Activated CD4-positive, CD25-positive, alpha-beta regulatory T cell treated with anti-CD3 and anti-CD28 coated beads, Interleukin-2, amount 50 U/mL, for 72 hours (primary cell): Measurements from ENCODE around the gene RSPH9.

Source experiments
- DNase-seq: peaks from one replicate; pipeline ENCODE4 v3.0.0; 2021

RSPH9 gene, protein sequence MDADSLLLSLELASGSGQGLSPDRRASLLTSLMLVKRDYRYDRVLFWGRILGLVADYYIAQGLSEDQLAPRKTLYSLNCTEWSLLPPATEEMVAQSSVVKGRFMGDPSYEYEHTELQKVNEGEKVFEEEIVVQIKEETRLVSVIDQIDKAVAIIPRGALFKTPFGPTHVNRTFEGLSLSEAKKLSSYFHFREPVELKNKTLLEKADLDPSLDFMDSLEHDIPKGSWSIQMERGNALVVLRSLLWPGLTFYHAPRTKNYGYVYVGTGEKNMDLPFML

DNA sequence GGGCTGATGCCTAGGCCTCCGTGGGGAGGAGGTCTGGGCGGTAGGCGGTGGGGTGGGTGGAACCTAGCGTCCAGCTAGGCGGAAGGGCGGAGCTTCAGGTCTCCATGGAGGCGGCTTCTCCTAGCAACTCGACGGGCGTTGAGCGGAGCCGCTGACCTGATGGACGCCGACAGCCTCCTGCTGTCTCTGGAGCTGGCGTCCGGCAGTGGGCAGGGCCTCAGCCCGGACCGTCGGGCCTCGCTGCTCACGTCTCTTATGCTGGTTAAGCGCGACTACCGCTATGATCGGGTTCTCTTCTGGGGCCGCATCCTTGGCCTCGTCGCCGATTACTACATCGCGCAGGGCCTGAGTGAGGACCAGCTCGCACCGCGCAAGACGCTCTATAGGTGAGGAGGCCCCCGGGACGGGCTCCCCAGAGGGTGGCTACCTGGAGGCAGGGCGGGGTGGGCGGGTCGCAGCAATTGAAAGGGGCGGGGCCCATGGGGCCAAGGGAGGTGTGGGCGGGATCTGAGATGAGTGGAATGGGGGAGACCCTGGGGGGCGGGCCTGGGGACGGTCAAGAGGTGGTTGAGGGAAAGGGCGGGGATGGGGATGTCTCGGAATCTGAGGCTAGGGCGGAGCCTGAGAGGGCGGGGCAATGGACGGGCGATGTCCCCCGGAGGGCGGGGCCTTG lies at the start of gene RSPH9:
Gene RSPH9 (plus strand): TSS at position 97 of the 673 bp plus-strand sequence. CDS start 63 bp downstream, at position 160.
- DNase-seq, result peak; percentile 68

DNA sequence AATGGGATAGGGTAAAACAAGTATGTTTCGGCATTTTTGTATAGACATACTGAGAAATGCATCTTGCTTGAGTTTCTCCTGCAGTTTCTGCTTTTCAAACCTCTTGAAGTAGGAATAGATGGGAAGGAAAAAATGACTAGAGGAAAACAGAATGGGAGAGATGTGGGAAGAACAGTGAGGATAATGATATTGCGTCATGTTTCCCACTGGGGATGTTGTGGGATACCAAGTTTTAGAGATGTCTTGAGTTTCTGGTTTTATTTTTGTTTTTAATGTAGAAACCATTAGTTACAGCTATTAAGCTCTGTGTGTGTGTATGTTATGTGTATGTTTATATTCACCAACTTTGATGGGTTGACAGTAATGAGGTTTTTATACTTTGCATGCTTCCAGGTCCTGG lies 44.2 kb upstream of the RSPH9 start:
- DNase-seq, result no peak

GRCh38 chr6:43604174-43604573 lies 40.7 kb upstream of the RSPH9 start:
- no peak for DNase-seq

DNA sequence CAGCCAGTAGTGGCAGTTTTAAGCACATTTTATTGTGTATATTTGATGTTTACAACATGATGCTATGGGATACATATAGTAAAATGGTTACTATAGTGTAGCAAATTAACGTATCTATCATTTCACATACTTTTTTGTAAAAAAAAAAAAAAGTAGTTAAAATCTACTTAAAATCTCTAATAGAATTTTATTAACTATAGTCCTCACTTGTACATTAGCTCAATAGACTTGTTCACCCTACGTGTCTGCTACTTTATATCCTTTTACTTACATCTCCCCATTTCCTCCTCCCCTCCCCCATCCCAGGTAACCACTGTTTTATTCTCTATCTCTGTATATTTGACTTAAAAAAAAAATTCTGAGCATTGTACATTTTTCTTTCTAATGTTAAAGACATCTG lies 38.8 kb upstream of the RSPH9 start:
- no peak for DNase-seq

DNA sequence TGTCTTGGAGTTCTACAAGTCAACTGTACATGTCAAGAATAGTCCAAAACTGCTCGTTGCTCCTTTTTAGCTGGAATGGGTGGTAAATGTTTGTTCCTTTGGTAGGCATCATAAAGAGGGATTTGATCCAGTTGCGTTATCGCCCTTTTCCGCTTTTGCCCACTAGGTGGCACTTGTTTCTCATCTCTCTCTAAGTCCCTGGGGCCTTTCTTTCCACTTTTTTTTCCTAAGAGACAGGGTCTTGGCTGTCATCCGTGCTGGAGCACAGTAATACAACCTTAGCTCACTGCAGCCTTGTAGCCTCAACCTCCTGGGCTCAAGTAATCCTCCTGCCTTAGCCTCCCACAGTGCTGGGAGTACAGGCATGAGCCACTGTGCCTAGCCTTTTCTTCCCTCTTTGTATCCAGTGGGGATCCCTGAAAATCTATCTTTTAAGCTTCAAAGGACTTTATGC lies 36.5 kb upstream of the RSPH9 start:
- peak; percentile 56 for DNase-seq

DNA sequence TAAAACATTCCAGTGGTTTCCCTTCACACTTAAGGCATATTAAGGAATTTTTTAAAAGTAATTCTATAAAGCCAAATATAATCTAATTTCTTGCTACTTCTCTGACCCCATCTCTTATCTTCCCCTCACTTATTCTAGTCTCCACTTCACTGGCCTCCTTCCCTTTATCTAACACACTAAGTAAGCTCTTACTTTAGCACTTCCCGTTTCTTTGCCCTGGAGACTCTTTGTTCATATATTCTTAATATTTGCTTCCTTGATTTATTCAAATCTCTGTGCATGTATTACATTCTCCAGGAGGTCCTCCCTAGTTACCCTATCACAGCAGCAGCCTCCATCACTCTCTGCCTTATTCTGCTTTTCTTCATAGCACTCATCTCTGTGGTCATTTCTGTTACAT lies 36.0 kb upstream of the RSPH9 start:
- DNase-seq, result no peak

GRCh38 chr6:43609402-43609801 lies 35.4 kb upstream of the RSPH9 start:
- DNase-seq, result no peak

- no peak for DNase-seq
Measured at GRCh38 chr6:43610431-43610830, 34.4 kb upstream of the RSPH9 start.

- no peak for DNase-seq
Measured at GRCh38 chr6:43613721-43614395, 31.0 kb upstream of the RSPH9 start.

DNA sequence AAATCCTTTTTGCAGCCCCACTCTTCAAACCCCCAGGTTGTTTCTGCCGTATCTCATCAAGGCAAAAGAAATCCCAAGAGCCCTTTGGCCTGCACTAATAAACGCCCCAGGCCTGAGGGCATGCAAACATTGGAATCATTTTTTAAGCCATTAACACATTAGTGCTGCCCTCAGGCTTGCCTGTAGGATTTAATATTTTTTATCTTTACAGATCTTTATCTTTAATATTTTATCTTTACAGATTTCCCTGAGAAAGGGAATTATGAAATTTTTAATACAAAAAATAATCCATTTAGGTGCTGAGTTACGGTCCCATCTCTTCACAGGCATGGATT lies 30.5 kb upstream of the RSPH9 start:
- DNase-seq, result no peak

DNA sequence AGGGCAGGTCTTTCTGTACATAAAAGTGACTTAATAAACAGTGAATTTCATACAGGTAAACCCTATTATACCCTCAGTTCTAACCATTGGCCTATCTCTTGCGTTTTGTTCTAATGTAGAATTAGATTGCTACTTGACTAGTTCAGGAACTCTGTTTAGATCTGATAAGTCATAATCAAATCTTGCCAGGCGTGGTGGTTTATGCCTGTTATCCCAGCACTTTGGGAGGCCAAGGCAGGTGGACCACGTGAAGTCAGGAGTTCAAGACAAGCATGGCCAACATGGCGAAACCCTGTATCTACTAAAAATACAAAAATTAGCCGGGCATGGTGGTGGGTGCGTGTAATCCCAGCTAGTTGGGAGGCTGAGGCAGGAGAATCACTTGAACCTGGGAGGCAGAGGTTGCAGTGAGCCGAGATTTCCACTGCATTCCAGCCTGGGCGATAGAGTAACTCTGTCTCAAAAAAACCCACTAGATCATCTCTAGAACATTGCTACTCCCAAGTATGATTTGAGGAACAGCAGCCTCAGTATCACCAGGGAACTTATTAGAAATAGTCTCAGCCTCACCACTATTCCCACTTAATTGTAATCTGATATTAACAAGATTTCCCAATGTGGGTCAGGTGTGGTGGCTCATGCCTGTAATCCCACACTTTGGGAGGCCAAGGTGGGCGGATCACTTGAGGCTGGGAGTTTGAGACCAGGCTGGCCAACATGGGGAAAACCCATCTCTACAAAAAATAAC lies 27.9 kb upstream of the RSPH9 start:
- no peak for DNase-seq

DNA sequence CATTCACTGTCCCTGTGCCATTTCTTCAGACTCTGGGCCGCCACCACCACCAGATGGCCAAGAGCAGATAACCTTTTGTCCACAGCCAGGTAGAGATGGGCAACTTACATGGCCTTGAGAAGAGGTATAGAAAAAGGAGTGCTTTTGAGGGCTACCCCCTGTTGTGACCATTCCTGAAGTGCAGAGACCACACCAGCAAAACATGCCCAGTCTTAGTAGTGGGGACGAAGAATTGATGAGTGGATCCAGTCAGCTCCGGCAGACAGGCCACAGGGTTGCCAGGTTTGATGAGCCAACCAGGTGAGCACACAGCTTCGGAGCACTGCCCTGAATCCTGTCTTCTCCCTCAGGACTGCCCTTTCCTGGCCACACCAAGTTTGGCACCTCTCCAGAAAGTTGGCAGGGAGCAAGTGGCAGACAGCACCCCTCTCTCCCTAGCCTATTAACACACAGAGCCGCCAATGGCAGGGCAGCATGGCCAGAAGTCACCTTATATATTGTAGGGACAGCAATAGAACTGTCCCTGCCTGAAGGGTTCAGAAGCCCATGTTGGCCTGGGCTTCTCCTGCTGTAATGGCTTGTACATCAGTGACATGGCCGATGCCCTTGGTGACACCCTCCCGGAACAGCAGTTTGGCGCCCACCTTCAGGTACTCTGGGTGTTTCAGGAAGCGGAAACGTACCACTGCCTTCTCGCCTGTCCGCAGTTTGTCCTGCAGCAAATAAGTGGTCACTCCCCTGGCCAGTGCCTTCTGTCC lies 23.6 kb upstream of the RSPH9 start:
- no peak for DNase-seq

- no peak for DNase-seq
Measured at GRCh38 chr6:43621836-43622180, 23.0 kb upstream of the RSPH9 start.

DNA sequence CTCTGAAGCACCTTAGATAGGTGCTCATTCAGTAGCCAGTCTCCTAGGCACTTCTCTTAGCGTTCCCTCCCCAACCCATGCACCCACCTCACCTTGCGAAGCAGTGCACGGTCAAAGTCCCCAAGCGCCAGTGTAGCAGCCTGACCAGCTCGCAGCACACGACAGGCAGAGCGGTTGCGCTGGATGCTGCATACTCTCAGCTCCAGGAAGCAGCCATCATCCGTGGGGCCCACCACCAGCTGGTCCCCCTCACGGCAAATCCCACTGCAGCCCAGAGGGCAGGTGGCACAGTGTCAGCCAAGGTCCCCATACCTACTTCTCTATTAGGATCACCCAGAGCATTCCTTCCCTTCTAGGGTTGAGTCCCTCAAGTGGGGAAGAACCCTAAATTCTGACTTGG lies 22.3 kb upstream of the RSPH9 start:
- DNase-seq, result no peak

GRCh38 chr6:43623880-43624785 lies 20.7 kb upstream of the RSPH9 start:
- DNase-seq, result no peak

- DNase-seq, result no peak
Measured at GRCh38 chr6:43624786-43625288, 20.0 kb upstream of the RSPH9 start.

DNA sequence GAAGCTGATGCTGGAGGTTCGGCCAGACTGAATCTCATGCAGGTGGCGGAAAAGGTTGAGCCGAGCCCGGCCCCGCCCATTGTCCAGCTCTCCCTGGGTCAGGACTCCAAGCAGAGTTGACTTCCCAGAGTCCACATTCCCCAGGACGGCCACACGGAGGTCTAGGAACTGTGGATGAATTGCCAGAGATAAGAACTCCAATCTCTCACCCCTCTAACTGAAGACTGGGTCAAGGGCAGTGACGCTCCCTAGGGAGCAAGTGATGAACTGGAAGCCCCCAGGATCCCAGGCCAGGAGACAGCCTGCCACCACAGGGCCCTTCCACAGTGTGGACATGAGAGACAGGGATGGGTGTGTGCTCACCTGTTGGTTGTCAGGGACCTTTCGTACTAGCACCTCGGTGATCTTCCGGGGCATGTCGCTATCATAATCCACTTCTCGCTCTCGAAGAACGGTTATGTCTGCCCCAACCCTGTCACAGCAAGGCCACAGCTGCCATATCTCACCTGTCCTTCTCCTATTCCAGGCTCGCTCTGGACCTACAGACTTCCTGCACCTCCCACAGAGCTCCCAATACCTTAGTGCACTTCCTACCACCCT lies 19.3 kb upstream of the RSPH9 start:
- no peak for DNase-seq

GRCh38 chr6:43627008-43627825 lies 17.6 kb upstream of the RSPH9 start:
- DNase-seq, result no peak

GRCh38 chr6:43628393-43629103 lies 16.3 kb upstream of the RSPH9 start:
- peak; percentile 57 for DNase-seq
